GM12864 (cell line): Measurements from ENCODE around the gene CHGA.

Source experiments
- DNase-seq: peaks from one replicate; pipeline ENCODE4 v3.0.0-alpha.2; 2011; ENCODE audit warnings: low read depth
- H3K4me3 ChIP-seq: 2 replicates; pipeline ENCODE4 v1.5.1; 2011; ENCODE audit warnings: mild to moderate bottlenecking, low read depth, low read length, control low read depth
- CTCF ChIP-seq: IDR thresholded peaks from 2 replicates; pipeline ENCODE4 v1.5.1; 2011; ENCODE audit warnings: low read depth, mild to moderate bottlenecking, moderate library complexity, low read length, control low read depth, inconsistent platforms; ENCODE audit errors: missing control alignments

CHGA gene

GRCh38 chr14:92892589-92892988 is 30.4 kb upstream of the CHGA start:
- TF ChIP-seq CTCF = no peak
- DNase-seq = no peak
- no peak overlapping the region for H3K4me3 ChIP-seq

GRCh38 chr14:92895352-92895878 is 27.5 kb upstream of the CHGA start:
- no peak for TF ChIP-seq CTCF
- H3K4me3 ChIP-seq = no peak overlapping the region
- no peak for DNase-seq

- no peak overlapping the region for H3K4me3 ChIP-seq
- TF ChIP-seq CTCF = no peak
- no peak for DNase-seq
Observed at GRCh38 chr14:92897922-92898565, 24.9 kb upstream of the CHGA start.

- no peak for TF ChIP-seq CTCF
- H3K4me3 ChIP-seq = no peak overlapping the region
- DNase-seq = no peak
Observed at GRCh38 chr14:92898566-92899131, 24.3 kb upstream of the CHGA start.

- no peak overlapping the region for H3K4me3 ChIP-seq
- no peak for DNase-seq
- TF ChIP-seq CTCF = no peak
Observed at GRCh38 chr14:92900660-92901059, 22.3 kb upstream of the CHGA start.

- TF ChIP-seq CTCF = no peak
- H3K4me3 ChIP-seq = no peak overlapping the region
- no peak for DNase-seq
Observed at GRCh38 chr14:92902191-92902590, 20.8 kb upstream of the CHGA start.

- no peak overlapping the region for H3K4me3 ChIP-seq
- no peak for DNase-seq
- TF ChIP-seq CTCF = no peak
Observed at GRCh38 chr14:92902726-92903125, 20.2 kb upstream of the CHGA start.
